HG03196 (cell line): ENCODE results near the gene WT1.

Experiments used
- ATAC-seq: cut with Tn5 transposase; IDR thresholded peaks from one replicate; pipeline ENCODE4 v1.9.1; 2021; ENCODE audit not compliant: unreplicated experiment

Gene WT1

GRCh38 chr11:32438866-32439489 lies 3.6 kb upstream of the WT1 start:
- no peak for ATAC-seq

GRCh38 chr11:32438346-32438865 lies 3.1 kb upstream of the WT1 start:
- no peak for ATAC-seq

DNA sequence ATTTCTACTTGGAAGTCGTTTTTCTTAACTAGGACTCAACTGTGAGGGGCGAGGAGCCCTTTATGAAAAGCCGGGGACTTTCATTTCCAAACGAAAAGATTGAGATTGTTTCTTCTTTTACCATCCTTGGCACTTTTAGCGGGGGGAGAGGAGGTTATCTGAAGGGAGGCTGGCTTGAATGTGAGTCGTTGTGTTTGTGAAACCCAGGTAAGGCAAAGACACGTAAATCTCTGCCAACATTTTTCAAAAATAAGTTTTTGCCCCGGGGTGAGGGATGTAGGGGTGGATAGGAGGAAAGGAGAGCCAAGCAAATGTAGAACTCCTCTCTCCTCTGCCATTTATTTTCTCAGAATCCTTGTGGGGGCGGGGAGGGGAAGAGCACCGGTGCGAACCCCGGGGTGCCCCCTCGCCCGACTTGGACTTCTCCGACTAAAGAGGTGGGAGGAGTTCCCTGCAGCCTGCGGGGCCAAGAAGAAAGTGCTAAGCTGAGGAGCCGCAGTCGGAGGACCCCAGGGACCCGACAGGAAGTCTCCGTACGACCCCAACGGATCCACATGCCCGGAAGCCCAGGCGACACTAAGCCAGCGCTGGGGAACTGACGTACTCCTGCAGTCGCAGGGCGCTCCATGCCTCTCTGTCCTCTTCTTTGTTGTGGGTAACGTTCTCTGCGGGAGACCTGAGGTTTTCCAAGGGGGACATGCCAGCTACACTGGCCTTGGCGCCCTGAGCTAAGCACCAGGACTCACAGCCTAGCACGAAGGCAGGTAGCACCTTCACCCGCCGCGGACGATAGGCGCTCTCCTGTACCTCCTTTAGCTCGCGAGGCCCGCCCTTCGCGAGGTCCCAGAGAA lies 2.4 kb upstream of the WT1 start:
- ATAC-seq: no peak

DNA sequence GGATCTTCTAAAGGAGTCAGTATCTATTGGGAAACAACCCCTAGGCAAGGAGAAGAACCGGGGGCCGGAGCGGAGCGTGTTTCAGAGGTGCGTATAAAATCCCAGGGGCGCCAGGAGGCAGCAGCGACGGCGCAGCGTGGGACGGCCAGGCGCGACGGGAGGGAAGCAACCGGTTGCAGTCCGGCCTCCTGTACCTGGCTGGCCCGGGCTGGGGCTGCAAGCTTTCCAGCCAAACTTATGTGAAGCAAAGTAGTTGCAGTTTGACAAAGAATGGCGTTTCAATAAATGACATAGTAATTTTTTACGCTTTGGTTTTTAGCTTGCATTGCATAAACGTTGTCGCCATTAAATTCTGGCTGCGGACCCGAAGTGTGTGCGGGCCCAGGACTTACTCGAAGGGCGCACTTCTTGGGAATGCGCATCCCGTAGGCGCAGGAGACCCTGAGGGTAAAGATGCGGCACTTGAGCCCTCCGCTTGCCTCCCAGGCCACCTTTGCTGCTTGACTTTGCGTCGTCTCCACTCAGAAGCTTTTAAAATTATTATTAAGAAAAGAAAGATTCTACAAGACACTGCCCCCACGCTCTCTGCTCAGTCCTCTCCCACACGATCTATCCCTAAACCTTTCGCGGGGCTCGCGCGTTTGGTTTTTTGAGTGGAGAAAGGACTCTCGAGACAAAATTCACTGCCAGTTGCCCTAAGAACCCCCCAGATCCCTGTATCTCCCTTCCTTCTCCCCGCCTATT lies 1.6 kb upstream of the WT1 start:
- ATAC-seq: no peak

DNA sequence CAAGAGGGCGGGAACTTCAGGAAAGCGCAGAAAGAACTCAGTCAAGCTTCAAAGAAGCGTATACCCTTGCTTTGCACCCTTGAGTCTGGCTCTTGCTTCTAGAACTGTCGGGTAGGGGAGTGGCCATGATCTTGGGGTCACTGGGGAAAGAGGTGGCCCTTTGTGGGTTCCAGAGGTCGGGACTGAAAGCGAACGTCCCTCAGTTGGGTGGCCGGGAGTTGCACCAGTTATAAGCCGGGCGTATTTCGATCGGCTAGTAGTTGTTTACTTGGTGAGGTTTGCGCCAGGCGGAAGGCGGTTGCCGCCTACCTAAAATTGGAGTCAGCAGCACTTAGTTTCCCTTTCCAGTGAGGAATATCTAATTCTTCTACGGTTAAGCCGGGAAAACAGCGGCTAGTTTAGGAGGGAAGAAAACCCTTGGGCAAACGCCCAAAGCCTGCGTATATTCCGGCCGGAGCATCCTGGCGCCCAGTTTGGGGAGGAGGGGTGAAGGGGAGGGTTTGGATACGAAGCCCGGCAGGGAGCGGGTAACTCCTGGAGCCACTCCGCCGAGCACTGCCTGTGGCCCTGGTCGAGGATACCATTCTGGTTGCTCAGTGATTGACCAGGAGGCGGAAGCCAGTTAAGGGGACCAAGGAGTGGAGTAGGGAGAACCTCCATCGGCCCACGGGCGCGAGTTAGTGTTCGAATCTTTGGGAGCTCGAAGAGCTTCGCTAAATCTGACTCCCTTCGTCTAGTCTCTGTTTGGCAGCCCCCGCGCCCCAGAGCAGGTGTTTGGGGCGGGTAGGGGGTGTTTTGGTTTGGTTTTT lies 807 bp upstream of the WT1 start:
- no peak for ATAC-seq

DNA sequence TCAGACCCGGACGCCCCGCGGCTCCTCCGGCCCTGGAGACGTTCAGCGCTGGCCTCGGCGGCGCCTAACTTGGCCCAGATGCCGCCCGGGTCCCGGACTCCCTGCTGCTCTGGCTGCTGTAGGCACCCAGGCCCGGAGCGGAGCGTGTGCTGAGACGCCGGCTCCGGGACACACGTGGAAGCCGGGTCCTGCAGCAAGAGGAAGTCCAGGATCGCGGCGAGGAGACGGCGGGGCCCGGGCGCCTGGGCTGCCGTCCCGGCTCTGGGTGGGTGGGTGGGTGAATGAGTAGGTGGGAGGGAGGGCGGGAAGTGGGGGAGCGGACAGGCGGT lies 223 bp downstream of the WT1 start:
- no peak for ATAC-seq

- ATAC-seq: no peak
Observed at GRCh38 chr11:32434356-32435151, 785 bp downstream of the WT1 start.

DNA sequence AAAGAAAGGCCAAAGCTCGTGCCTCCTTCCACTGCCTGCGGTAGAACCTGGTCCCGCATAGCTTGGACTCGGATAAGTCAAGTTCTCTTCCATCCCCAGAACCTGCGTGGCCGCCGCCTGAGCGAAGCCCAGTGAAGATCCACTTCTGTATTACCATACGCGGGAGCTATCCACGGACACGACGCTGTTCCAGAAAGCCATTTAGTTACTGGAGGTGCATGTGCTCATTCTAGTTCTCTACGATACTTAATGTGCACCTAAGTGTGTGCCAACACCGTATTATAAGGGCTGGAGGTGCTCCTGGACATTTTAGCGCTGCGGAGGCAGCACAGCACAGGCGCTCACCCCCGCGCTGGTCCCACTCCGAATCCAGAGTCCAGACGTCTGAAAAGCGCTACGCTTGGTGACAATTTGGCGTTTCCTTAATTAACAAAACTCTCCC lies 1.4 kb downstream of the WT1 start:
- no peak for ATAC-seq

- ATAC-seq: no peak
Observed at GRCh38 chr11:32433101-32433913, 2.0 kb downstream of the WT1 start.

GRCh38 chr11:32432565-32432964 lies 2.8 kb downstream of the WT1 start:
- ATAC-seq: no peak

DNA sequence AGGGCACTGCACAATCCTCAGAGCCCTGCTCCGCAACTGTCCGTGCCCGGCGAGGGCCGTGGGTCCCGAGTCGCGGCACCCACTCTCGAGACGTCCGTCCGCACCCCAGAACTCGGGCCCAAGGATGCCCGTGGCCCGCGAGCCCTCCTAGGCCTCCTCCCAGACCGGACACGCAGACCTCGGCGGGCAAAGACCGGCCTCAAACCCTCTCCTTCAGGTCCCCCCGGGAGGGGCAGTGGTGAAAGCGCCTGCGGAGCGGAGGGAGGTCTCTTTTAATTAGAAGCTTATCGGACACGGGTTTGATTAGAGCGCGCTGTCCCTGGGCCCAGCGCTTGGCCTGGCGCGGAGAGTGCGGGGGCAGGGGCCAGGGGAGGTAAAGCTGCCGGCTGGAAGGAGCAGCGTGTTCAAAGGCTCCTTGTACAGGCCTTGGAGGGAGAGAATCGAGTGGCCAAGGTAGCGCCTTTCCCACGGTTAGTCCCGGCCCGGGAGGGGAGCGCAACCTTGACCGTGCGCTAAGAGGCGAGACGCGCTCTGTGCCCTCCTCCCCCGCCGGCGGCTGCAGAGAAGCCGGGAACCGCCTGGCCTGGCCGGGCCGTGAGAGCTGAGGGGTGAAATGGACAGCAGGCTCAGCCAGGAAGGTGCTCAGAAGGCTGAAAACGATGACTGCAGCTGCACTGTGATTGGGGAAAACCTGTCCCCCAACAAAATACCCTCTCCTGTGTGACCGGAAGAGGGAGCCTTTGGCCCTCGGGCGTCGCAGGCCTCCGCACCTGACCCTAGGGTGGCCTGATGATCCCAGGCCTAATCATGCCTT lies 4.6 kb downstream of the WT1 start:
- no peak for ATAC-seq

- no peak for ATAC-seq
Observed at GRCh38 chr11:32429477-32429876, 5.9 kb downstream of the WT1 start.

- ATAC-seq: no peak
Observed at GRCh38 chr11:32428665-32429303, 6.6 kb downstream of the WT1 start.

DNA sequence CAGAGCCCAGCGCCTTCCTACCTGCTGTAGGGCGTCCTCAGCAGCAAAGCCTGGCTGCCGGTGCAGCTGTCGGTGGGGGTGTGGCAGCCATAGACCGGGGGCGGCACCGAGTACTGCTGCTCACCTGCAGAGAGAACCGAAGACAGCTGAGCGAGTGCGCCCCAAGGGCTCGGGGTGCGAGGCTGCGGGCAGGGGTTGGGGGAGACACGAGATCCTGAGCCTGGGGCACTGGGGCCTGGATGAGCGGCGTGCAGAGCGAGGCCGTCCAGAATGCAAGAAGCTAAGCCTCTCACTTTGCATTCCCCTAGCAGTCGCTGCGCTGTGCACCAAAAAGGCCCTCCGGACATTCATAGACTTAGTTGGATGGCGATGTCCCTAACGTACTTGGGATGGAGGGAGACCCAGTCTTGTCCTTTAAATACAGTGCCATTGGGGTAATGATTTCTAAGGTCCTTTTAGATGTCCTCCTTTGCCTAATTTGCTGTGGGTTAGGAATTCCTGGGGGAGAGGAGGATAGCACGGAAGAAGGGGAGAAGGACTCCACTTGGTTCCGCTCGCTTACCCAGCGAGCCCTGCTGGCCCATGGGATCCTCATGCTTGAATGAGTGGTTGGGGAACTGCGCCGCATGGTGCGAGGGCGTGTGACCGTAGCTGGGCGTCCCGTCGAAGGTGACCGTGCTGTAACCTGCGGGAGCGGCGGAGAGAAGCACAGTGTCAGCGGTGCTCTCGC lies 7.2 kb downstream of the WT1 start:
- no peak for ATAC-seq

GRCh38 chr11:32427616-32427934 lies 7.8 kb downstream of the WT1 start:
- ATAC-seq: no peak

DNA sequence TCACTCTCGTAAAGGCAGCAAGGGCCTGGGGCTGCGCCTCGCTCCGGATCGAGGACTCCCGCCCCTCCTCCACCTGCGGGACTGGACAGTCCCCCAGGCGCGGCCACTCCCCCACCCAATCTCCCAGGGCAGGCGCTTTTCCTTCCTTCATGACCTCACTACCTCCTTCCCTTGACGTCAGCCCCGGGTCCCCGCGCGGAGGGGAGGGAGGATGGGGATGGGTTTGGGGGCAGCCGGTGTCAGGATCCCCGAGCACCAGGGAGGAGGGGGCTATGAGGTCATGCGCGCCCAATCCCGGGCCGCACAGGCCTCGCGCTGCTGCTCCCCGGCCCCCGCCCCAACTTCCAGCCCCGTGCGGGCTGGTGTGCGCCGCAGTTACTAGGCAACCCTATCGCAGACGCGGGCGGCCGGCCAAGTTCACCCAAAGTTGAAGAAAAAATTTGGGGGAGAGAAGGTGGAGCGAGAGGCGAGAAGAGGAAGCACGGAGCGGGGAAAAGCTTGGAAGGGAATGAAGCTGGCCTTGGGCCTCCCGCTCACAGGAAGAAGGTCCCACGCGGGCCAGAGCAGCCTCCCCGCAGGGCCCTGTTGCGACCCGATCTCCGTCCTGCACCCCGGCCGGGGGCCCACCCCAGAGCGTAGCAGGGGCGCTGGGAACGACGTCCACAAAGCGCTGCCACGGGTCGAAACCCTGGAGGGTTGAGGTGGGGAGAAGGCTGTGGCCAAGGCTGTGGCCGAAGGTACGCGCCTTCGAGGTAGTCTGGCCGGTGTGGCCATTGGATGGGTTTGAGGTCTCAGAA lies 8.3 kb downstream of the WT1 start:
- ATAC-seq: no peak

- ATAC-seq: no peak
Observed at GRCh38 chr11:32426192-32426591, 9.1 kb downstream of the WT1 start.
